ENCODE data around the gene UNKL.

DNA sequence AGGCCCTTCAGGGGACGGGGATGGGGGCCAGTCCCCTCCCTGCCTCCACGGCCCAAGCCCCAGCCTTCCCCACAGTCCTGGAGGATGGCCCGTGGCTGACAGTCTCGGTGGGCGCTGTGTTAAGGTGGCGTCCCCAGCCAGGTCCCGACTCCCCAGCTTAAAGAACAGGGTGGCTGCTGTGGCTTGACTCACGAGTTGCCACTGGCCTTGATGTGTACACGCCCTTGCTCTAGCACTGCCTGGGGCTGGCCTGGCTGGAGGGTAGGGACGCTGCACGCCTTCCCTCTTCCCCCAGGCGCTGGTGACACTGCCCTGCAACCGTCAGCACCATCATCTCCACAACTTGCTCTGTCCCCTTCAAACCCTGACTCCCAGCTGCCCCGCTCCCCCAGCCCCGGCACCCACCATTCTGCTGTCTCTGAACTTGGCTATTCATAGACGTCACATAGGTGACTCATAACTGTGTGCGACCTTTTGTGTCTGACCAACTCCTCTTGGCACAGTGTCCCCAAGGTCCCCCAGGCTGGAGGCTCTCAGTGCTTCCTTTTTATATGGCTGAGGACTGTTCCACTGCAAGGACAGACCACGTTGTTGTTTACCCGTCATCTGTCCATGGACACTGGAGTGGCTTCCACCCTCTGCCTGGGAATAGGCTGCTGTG, 56.5 kb downstream of the UNKL start:
- TF ChIP-seq, protein P1, sequence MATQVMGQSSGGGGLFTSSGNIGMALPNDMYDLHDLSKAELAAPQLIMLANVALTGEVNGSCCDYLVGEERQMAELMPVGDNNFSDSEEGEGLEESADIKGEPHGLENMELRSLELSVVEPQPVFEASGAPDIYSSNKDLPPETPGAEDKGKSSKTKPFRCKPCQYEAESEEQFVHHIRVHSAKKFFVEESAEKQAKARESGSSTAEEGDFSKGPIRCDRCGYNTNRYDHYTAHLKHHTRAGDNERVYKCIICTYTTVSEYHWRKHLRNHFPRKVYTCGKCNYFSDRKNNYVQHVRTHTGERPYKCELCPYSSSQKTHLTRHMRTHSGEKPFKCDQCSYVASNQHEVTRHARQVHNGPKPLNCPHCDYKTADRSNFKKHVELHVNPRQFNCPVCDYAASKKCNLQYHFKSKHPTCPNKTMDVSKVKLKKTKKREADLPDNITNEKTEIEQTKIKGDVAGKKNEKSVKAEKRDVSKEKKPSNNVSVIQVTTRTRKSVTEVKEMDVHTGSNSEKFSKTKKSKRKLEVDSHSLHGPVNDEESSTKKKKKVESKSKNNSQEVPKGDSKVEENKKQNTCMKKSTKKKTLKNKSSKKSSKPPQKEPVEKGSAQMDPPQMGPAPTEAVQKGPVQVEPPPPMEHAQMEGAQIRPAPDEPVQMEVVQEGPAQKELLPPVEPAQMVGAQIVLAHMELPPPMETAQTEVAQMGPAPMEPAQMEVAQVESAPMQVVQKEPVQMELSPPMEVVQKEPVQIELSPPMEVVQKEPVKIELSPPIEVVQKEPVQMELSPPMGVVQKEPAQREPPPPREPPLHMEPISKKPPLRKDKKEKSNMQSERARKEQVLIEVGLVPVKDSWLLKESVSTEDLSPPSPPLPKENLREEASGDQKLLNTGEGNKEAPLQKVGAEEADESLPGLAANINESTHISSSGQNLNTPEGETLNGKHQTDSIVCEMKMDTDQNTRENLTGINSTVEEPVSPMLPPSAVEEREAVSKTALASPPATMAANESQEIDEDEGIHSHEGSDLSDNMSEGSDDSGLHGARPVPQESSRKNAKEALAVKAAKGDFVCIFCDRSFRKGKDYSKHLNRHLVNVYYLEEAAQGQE (IDR thresholded peaks at IDR 0.05; ENCODE audit: insufficient read depth in 1 of 2, low read depth in 2 of 2, low read length in 2 of 2), result no peak
- TF ChIP-seq POLR2AphosphoS5 (IDR thresholded peaks at IDR 0.05; ENCODE audit: low read depth, low read length) (no peak), TAF1 (IDR thresholded peaks at IDR 0.05; ENCODE audit: borderline replicate concordance, insufficient read depth, low read length) (no peak), SIN3A (IDR thresholded peaks at IDR 0.05; ENCODE audit: borderline replicate concordance, insufficient read depth, low read length) (no peak)
